Fibroblast of villous mesenchyme (primary cell): ENCODE data around the gene PALLD. TPM values are rescaled to one million over a fixed set of nuclear protein-coding genes. Genes with fewer than 3 reads are reported as not detected.

ENCODE experiments used
- DNase-seq: peaks from one replicate; pipeline ENCODE4 v3.0.0-alpha.2; 2010; ENCODE audit warnings: low read depth
- H3K4me3 ChIP-seq: 2 replicates; pipeline ENCODE4 v1.5.1; 2011; ENCODE audit warnings: low read depth, mild to moderate bottlenecking, low read length
- CTCF ChIP-seq: IDR thresholded peaks from 2 replicates; pipeline ENCODE4 v1.5.1; 2012; ENCODE audit warnings: low read depth, mild to moderate bottlenecking, low read length; ENCODE audit not compliant: insufficient read depth
- total RNA-seq: library from RNA; depleted of rRNA; stranded (reverse); fragments of >200 nt; gene quantifications from 2 replicates; pipeline ENCODE4 v1.2.3, GENCODE V29; 2012

The PALLD gene
- total RNA-seq, 1 donor: 188 TPM

- TF ChIP-seq CTCF: no peak
- no peak for DNase-seq
- H3K4me3 ChIP-seq: no peak overlapping the region
Observed at GRCh38 chr4:168883513-168883912, 386.7 kb downstream of the PALLD start.

GRCh38 chr4:168884251-168885124, 387.6 kb downstream of the PALLD start:
- no peak overlapping the region for H3K4me3 ChIP-seq
- no peak for TF ChIP-seq CTCF
- DNase-seq: no peak

- no peak overlapping the region for H3K4me3 ChIP-seq
- DNase-seq: no peak
Observed at GRCh38 chr4:168885400-168885799, 388.5 kb downstream of the PALLD start.

GRCh38 chr4:168886351-168886750, 389.5 kb downstream of the PALLD start:
- DNase-seq: no peak
- no peak overlapping the region for H3K4me3 ChIP-seq
- TF ChIP-seq CTCF: no peak

More at GRCh38 chr4:168885400-168885799, 388.5 kb downstream of the PALLD start:
- no peak for TF ChIP-seq CTCF

GRCh38 chr4:168887809-168888208, 391.0 kb downstream of the PALLD start:
- no peak for TF ChIP-seq CTCF
- no peak for DNase-seq
- H3K4me3 ChIP-seq: no peak overlapping the region

- DNase-seq: no peak
- H3K4me3 ChIP-seq: no peak overlapping the region
- no peak for TF ChIP-seq CTCF
Observed at GRCh38 chr4:168888715-168889215, 391.9 kb downstream of the PALLD start.
